Heart left ventricle (tissue), 16 donors: ENCODE measurements around the gene STXBP6. TPM values are rescaled to one million over a fixed set of nuclear protein-coding genes. Genes with fewer than 3 reads are reported as not detected.

ENCODE experiments used
- ATAC-seq, 4 donors: fragments of 200-7000 bp; cut with Tn5 transposase; one replicate each; pipeline ENCODE4 v1.9.1; 2020 to 2022; ENCODE audit warnings: moderate library complexity in 4 of 4, mild to moderate bottlenecking in 3 of 4, moderate number of reproducible peaks in 1 of 4
- DNase-seq, 5 donors: peaks; one replicate each; pipeline ENCODE4 v3.0.0-alpha.2; 2020
- H3K27ac ChIP-seq, 12 donors: fragments of 200-600 bp; sonication (generic) in 4 of 12; one replicate each; pipeline versions ENCODE4 v1.5.0 to v1.8.0; 2016 to 2022; ENCODE audit warnings: mild to moderate bottlenecking in 2 of 12
- H3K27me3 ChIP-seq, 9 donors: fragments of 200-600 bp; sonication (generic) in 2 of 9; one replicate each; pipeline versions ENCODE4 v1.5.1 to v1.8.0; 2016 to 2022; ENCODE audit warnings: mild to moderate bottlenecking in 3 of 9
- H3K36me3 ChIP-seq, 9 donors: fragments of 200-600 bp; sonication (generic) in 2 of 9; one replicate each; pipeline versions ENCODE4 v1.5.0 to v1.8.0; 2018 to 2022; ENCODE audit warnings: mild to moderate bottlenecking in 2 of 9
- H3K4me1 ChIP-seq, 12 donors: fragments of 200-600 bp; sonication (generic) in 4 of 12; one replicate each; pipeline versions ENCODE4 v1.5.0 to v1.8.0; 2016 to 2022; ENCODE audit warnings: mild to moderate bottlenecking in 3 of 12
- H3K4me3 ChIP-seq, 12 donors: fragments of 200-600 bp; sonication (generic) in 4 of 12; one replicate each; pipeline versions ENCODE4 v1.5.0 to v1.8.0; 2017 to 2022; ENCODE audit warnings: mild to moderate bottlenecking in 9 of 12, moderate library complexity in 4 of 12
- H3K9me3 ChIP-seq, 12 donors: fragments of 200-600 bp; sonication (generic) in 4 of 12; one replicate each; pipeline versions ENCODE4 v1.5.0 to v1.8.0; 2016 to 2022; ENCODE audit warnings: mild to moderate bottlenecking in 1 of 12
- CTCF ChIP-seq, 12 donors: fragments of 200-600 bp; sonication (generic) in 4 of 12; IDR thresholded peaks; one replicate each; pipeline versions ENCODE4 v1.5.0 to v1.8.0; 2018 to 2022; ENCODE audit warnings: antibody characterized with exemption in 12 of 12, mild to moderate bottlenecking in 5 of 12
- POLR2A ChIP-seq, 2 donors: fragments of 450-650 bp; IDR thresholded peaks; one replicate each; pipeline ENCODE4 v1.6.1; 2017; ENCODE audit warnings: antibody characterized with exemption in 2 of 2, mild to moderate bottlenecking in 2 of 2, moderate library complexity in 2 of 2
- WGBS, 4 donors: extraction: QIAGEN DNeasy Blood & Tissue Kit in 2 of 4; methylation state at CpG; one replicate each; pipeline versions ENCODE4 v1.1.5 to v1.1.7; 2013 to 2018; 5-methylcytosine and 5-hydroxymethylcytosine counted together
- intact Hi-C, 10 donors: fragments of 100-400 bp; cut with DNase I; formaldehyde crosslinking; loops; one replicate each; pipeline versions ENCODE4 v1.11.1 to v1.14.2; 2022
- polyA plus RNA-seq, 2 donors: library from polyadenylated mRNA; stranded (reverse); fragments of 200-250 nt; gene quantifications; one replicate each; pipeline ENCODE4 v1.2.3, GENCODE V29; 2013
- total RNA-seq, 9 donors: library from RNA; depleted of rRNA in 2 of 9; stranded (reverse); fragments of >200 nt in 2 of 9; fragmentation: NEBNext Ultra II Directional in 3 of 9; extraction: Animal tissue kit (Norgen Biotek cat#: 25700) in 3 of 9; gene quantifications; one replicate each; pipeline versions ENCODE4 v1.1.0 to v1.2.4, GENCODE V29; 2016 to 2023
- donor health status: ischemic (EF 13 %, LVEDD 7.1; RV severe dilation, severe dysfunction).
- donor health status: healthy with polysubstance abuse.
- donor health status: DM: no; HTN: yes; CAD: no.
- donor health status: DM: no; HTN: no; CAD: no.
- donor health status: ischemic (EF 25% LVEDD 6.9; RV normal size, moderate dysfunction).
- donor health status: ischemic (EF 25% LVEDD 5.7; RV mildly dilated, moderate dysfunction).
- donor health status: healthy.
- donor health status: DM: yes; HTN: yes; CAD: no.
- donor health status: ischemic (EF 35%, LVEDD 5.7; RV mildly dilated, moderate dysfunction).
- donor health status: nonischemic (EF 11% LVEDD 7.7; RV severe dilation, severe dysfunction).
- donor health status: DM: yes; HTN: yes; CAD: no.
- donor health status: PGD.
- donor health status: ischemic (EF 29% LVEDD 5.4; RV normal size, mild dysfunction).
- donor health status: nonischemic (EF 23%, LVEDD 6.1; RV moderate dilation, normal function).

The STXBP6 gene
- total and polyA plus RNA-seq, 11 donors = 12.5 to 57.3 (median 23.7) TPM

- intact Hi-C loops = no loop called here
- H3K4me1 ChIP-seq = peaks cover 0 to 27% (median 9%) of the 10 kb centered on the region in 12 donors
- H3K27me3 ChIP-seq = no peaks in the 10 kb centered on the region
- 72 to 76% (median 74%) methylated on average over 7 of the region's 7 CpGs for WGBS, 4 donors
- DNase-seq (no peak), ATAC-seq (no peak)
- H3K9me3 ChIP-seq = no peaks in the 10 kb centered on the region
- H3K36me3 ChIP-seq = no peaks in the 10 kb centered on the region
- H3K4me3 ChIP-seq = no peak overlapping the region
- peak overlapping the region in 1 of 12 donors; percentile 3 for H3K27ac ChIP-seq
- TF ChIP-seq CTCF (IDR thresholded peaks at IDR 0.05) (no peak), POLR2A (IDR thresholded peaks at IDR 0.05) (no peak)
Measured at GRCh38 chr14:24863968-24864684, 185.8 kb downstream of the STXBP6 start.

- TF ChIP-seq CTCF (IDR thresholded peaks at IDR 0.05) (no peak), POLR2A (IDR thresholded peaks at IDR 0.05) (no peak)
- no peaks in the 10 kb centered on the region for H3K36me3 ChIP-seq
- intact Hi-C loops = no loop called here
- 64 to 70% (median 67%) methylated on average over 4 of the region's 4 CpGs for WGBS, 4 donors
- no peaks in the 10 kb centered on the region for H3K9me3 ChIP-seq
- no peak overlapping the region for H3K4me3 ChIP-seq
- H3K27me3 ChIP-seq = no peaks in the 10 kb centered on the region
- peak overlapping the region in 1 of 12 donors; percentile 29 for H3K27ac ChIP-seq
- peaks cover 0 to 43% (median 15%) of the 10 kb centered on the region in 12 donors for H3K4me1 ChIP-seq
- ATAC-seq (peak in 2 of 4 donors; percentile 23 to 51), DNase-seq (no peak)
Measured at GRCh38 chr14:24861083-24861630, 188.8 kb downstream of the STXBP6 start.

GRCh38 chr14:24859559-24859958, 190.4 kb downstream of the STXBP6 start:
- Histone ChIP-seq H3K9me3 (no peaks in the 10 kb centered on the region), H3K36me3 (peaks cover 0 to 14% (median 4%) of the 10 kb centered on the region in 9 donors), H3K27me3 (no peaks in the 10 kb centered on the region), H3K27ac (peak overlapping the region in 8 of 12 donors; percentile 22 to 68 (median 59)), H3K4me3 (no peak overlapping the region), H3K4me1 (peaks cover 0 to 43% (median 15%) of the 10 kb centered on the region in 12 donors)
- peak in 2 of 4 donors; percentile 31 to 59 for ATAC-seq
- 62 to 78% (median 68%) methylated on average over 5 of the region's 5 CpGs for WGBS, 4 donors
- DNase-seq = no peak
- TF ChIP-seq POLR2A (IDR thresholded peaks at IDR 0.05) (no peak), CTCF (IDR thresholded peaks at IDR 0.05) (no peak)
- intact Hi-C loops = no loop called here

- peaks cover 0 to 20% (median 4%) of the 10 kb centered on the region in 9 donors for H3K36me3 ChIP-seq
- no peak for TF ChIP-seq POLR2A (IDR thresholded peaks at IDR 0.05)
- no peak for TF ChIP-seq CTCF (IDR thresholded peaks at IDR 0.05)
- H3K4me3 ChIP-seq = peak overlapping the region in 1 of 12 donors; percentile 2
- peak overlapping the region in 9 of 12 donors; percentile 4 to 68 (median 54) for H3K27ac ChIP-seq
- DNase-seq (no peak), ATAC-seq (peak in 1 of 4 donors; percentile 63)
- H3K9me3 ChIP-seq = no peaks in the 10 kb centered on the region
- intact Hi-C loops = no loop called here
- no peaks in the 10 kb centered on the region for H3K27me3 ChIP-seq
- WGBS, 4 donors = 68 to 73% (median 69%) methylated on average over 4 of the region's 4 CpGs
- peaks cover 0 to 40% (median 15%) of the 10 kb centered on the region in 12 donors for H3K4me1 ChIP-seq
Measured at GRCh38 chr14:24858684-24859083, 191.3 kb downstream of the STXBP6 start.
